ENCODE measurements around the gene DOCK2. TPM values are rescaled to one million over a fixed set of nuclear protein-coding genes. Genes with fewer than 3 reads are reported as not detected.

DOCK2 gene
- polyA plus RNA-seq, 3 donors, result 57.5 to 178 (median 115) TPM

DNA sequence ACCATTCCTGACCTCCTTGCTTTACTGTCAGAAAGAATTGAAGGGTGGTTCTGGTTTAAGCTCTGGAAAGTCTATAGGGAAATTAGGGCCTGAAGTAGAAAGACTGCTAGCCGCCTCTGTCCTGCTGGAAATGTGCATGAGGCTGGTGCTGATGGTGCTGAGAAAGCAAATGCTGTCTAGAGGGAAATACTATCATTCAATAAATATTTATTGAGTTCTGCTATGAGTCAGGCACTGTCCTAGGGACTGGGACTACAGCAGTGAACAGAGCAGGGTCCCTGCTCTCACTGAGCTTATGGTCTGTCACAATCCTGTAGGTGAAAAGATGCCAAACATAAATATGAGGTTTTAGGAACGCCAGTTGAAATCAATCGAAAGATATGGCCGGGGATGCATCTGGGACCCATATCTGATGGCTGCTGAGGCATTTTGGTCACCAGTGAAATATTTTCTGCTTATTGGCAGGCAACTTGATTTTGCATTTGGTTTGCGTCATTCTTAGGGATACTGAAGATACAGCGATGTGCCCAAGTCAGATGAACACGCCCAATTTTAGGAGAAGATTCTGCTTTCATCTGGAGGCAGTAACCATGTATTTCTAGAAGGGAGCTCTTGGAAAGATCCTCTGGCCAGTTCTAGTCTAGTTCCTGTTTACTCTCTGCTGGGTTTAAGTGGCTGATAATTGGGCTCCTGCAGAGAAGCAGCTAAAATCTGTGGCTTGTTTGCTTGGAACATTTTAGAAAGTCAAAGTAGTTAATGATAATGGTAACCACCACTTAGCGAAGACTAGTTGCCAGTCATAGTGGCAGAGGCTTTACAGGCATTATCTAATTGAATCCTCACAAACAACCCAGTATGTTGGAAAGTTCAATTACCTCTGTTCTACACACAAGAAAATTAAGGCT, 269.9 kb downstream of the DOCK2 start:
- Mint-ChIP-seq H3K27ac (peak overlapping the region in 1 of 7 donors; percentile 29), H3K36me3 (peaks cover 14 to 45% of the 10 kb centered on the region in 2 donors), H3K4me1 (peaks cover 9% of the 10 kb centered on the region), H3K4me3 (no peak overlapping the region), H3K9me3 (no peaks in the 10 kb centered on the region), H3K27me3 (ENCODE audit: low read depth in 3 of 3) (no peaks in the 10 kb centered on the region)
- Histone ChIP-seq H2AFZ (ENCODE audit: insufficient read depth, low read depth, low read length, poor library complexity, severe bottlenecking) (no peak overlapping the region), H3K9me3 (replicated peaks in 1 of 2; ENCODE audit: control insufficient read depth in 1 of 2, insufficient read depth in 1 of 2, low read length in 2 of 2) (no peaks in the 10 kb centered on the region), H4K20me1 (ENCODE audit: insufficient read depth, low read length) (peaks cover 100% of the 10 kb centered on the region), H3K79me2 (ENCODE audit: insufficient read depth, low read length) (peaks cover 15% of the 10 kb centered on the region), H3K4me1 (ENCODE audit: control insufficient read depth in 1 of 2, insufficient read depth in 2 of 2, low read length in 2 of 2) (no peaks in the 10 kb centered on the region), H3K4me3 (replicated peaks in 1 of 3; ENCODE audit: low read depth in 2 of 3, low read length in 3 of 3) (no peak overlapping the region), H3K27ac (ENCODE audit: low read depth in 1 of 2, low read length in 2 of 2) (no peak overlapping the region), H3K36me3 (replicated peaks in 1 of 2; ENCODE audit: control insufficient read depth in 1 of 2, insufficient read depth in 2 of 2, low read length in 2 of 2) (peaks cover 10 to 60% of the 10 kb centered on the region in 2 donors), H3K27me3 (ENCODE audit: control insufficient read depth in 2 of 2, insufficient read depth in 2 of 2, low read length in 2 of 2) (no peaks in the 10 kb centered on the region), H3K9ac (ENCODE audit: insufficient read depth, low read length, poor library complexity, severe bottlenecking) (no peak overlapping the region), H3K4me2 (replicated peaks; ENCODE audit: extremely low read depth, low read length, poor library complexity, severe bottlenecking) (no peak overlapping the region)
- no peak for DNase-seq
- TF ChIP-seq, protein P1, sequence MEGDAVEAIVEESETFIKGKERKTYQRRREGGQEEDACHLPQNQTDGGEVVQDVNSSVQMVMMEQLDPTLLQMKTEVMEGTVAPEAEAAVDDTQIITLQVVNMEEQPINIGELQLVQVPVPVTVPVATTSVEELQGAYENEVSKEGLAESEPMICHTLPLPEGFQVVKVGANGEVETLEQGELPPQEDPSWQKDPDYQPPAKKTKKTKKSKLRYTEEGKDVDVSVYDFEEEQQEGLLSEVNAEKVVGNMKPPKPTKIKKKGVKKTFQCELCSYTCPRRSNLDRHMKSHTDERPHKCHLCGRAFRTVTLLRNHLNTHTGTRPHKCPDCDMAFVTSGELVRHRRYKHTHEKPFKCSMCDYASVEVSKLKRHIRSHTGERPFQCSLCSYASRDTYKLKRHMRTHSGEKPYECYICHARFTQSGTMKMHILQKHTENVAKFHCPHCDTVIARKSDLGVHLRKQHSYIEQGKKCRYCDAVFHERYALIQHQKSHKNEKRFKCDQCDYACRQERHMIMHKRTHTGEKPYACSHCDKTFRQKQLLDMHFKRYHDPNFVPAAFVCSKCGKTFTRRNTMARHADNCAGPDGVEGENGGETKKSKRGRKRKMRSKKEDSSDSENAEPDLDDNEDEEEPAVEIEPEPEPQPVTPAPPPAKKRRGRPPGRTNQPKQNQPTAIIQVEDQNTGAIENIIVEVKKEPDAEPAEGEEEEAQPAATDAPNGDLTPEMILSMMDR (IDR thresholded peaks at IDR 0.05), result no peak
- WGBS (ENCODE audit: insufficient coverage), result 95% methylated on average over 6 of the region's 8 CpGs
- intact Hi-C loops (cut with micrococcal nuclease), result no loop called here

DNA sequence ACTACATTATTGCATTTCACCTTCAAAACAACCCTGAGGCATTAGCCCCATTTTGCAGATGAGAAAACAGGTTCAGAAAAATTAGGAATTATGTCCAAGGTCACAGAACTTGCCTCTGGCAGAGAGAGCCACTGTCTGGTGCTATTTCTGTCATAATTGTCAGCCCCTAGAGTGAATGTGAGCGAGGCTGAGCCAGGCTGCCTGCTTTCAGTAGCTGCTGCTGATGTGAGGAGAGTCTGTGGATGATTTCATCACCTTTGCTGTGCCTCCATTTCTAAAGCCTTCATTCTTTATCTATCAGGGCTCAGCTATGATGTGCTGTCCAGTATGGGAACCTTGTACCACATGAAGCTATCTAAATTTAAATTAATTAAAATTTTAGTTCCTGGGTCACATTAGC, 271.8 kb downstream of the DOCK2 start:
- Histone ChIP-seq H3K4me1 (ENCODE audit: control insufficient read depth in 1 of 2, insufficient read depth in 2 of 2, low read length in 2 of 2) (no peaks in the 10 kb centered on the region), H4K20me1 (ENCODE audit: insufficient read depth, low read length) (peaks cover 100% of the 10 kb centered on the region), H3K27ac (ENCODE audit: low read depth in 1 of 2, low read length in 2 of 2) (no peak overlapping the region), H3K4me3 (replicated peaks in 1 of 3; ENCODE audit: low read depth in 2 of 3, low read length in 3 of 3) (no peak overlapping the region), H3K4me2 (replicated peaks; ENCODE audit: extremely low read depth, low read length, poor library complexity, severe bottlenecking) (no peak overlapping the region), H3K9me3 (replicated peaks in 1 of 2; ENCODE audit: control insufficient read depth in 1 of 2, insufficient read depth in 1 of 2, low read length in 2 of 2) (no peaks in the 10 kb centered on the region), H3K9ac (ENCODE audit: insufficient read depth, low read length, poor library complexity, severe bottlenecking) (no peak overlapping the region), H3K79me2 (ENCODE audit: insufficient read depth, low read length) (peaks cover 11% of the 10 kb centered on the region), H3K36me3 (replicated peaks in 1 of 2; ENCODE audit: control insufficient read depth in 1 of 2, insufficient read depth in 2 of 2, low read length in 2 of 2) (peaks cover 10 to 52% of the 10 kb centered on the region in 2 donors), H2AFZ (ENCODE audit: insufficient read depth, low read depth, low read length, poor library complexity, severe bottlenecking) (no peak overlapping the region), H3K27me3 (ENCODE audit: control insufficient read depth in 2 of 2, insufficient read depth in 2 of 2, low read length in 2 of 2) (no peaks in the 10 kb centered on the region)
- Mint-ChIP-seq H3K4me3 (no peak overlapping the region), H3K36me3 (peaks cover 18 to 38% of the 10 kb centered on the region in 2 donors), H3K27ac (no peak overlapping the region), H3K9me3 (no peaks in the 10 kb centered on the region), H3K4me1 (peaks cover 4% of the 10 kb centered on the region), H3K27me3 (ENCODE audit: low read depth in 3 of 3) (no peaks in the 10 kb centered on the region)
- no peak for DNase-seq
- TF ChIP-seq, protein P1 (IDR thresholded peaks at IDR 0.05), result no peak
- intact Hi-C loops (cut with micrococcal nuclease), result no loop called here
- no CpG with 5 or more reads among the region's 1 CpG for WGBS (ENCODE audit: insufficient coverage)

Measured in CD14-positive monocyte (primary cell).